Stimulated activated CD8-positive, alpha-beta memory T cell treated with anti-CD3 and anti-CD28 coated beads, Interleukin-15, amount 100 ng/mL, for 24 hours (primary cell): ENCODE data around the gene ADAM15.

ENCODE experiments used
- DNase-seq: peaks from one replicate; pipeline ENCODE4 v3.0.0-alpha.2; 2020; ENCODE audit warnings: low read depth

Gene ADAM15

GRCh38 chr1:155050560-155051341 is at the start of gene ADAM15:
TSS of gene ADAM15 (plus strand) at chr1:155051316. CDS start at chr1:155051387, 71 bp downstream.
- peak; percentile 66 for DNase-seq

- no peak for DNase-seq
These were observed 49.8 kb upstream of the ADAM15 start for GRCh38 chr1:155001425-155001674.

- DNase-seq, result peak; percentile 91
These were observed 49.2 kb upstream of the ADAM15 start for GRCh38 chr1:155001675-155002463.

GRCh38 chr1:155002464-155003226 is 48.5 kb upstream of the ADAM15 start, which contains the start of gene ZBTB7B:
TSS of gene ZBTB7B (plus strand) at chr1:155002802. CDS start at chr1:155014661, 11,859 bp downstream.
- DNase-seq, result no peak

- no peak for DNase-seq
These were observed 47.8 kb upstream of the ADAM15 start for GRCh38 chr1:155003227-155003765.

- no peak for DNase-seq
These were observed 47.3 kb upstream of the ADAM15 start for GRCh38 chr1:155003766-155004351.

- no peak for DNase-seq
These were observed 46.6 kb upstream of the ADAM15 start for GRCh38 chr1:155004352-155005075.

GRCh38 chr1:155005076-155006011 is 45.8 kb upstream of the ADAM15 start:
- DNase-seq, result no peak

- DNase-seq, result no peak
These were observed 44.5 kb upstream of the ADAM15 start for GRCh38 chr1:155006601-155007101.

- DNase-seq, result no peak
These were observed 43.8 kb upstream of the ADAM15 start for GRCh38 chr1:155007251-155007828.

- DNase-seq, result no peak
These were observed 42.8 kb upstream of the ADAM15 start for GRCh38 chr1:155008015-155008941.

GRCh38 chr1:155009221-155009711 is 41.9 kb upstream of the ADAM15 start:
- no peak for DNase-seq

- no peak for DNase-seq
These were observed 41.4 kb upstream of the ADAM15 start for GRCh38 chr1:155009742-155010141.

- DNase-seq, result no peak
These were observed 40.8 kb upstream of the ADAM15 start for GRCh38 chr1:155010211-155010918.

GRCh38 chr1:155011004-155011416 is 40.1 kb upstream of the ADAM15 start:
- DNase-seq, result no peak

GRCh38 chr1:155011437-155012025 is 39.6 kb upstream of the ADAM15 start:
- DNase-seq, result no peak

GRCh38 chr1:155012026-155012546 is 39.0 kb upstream of the ADAM15 start:
- DNase-seq, result no peak
